ENCODE data around the gene SLC13A3. TPM values are rescaled to one million over a fixed set of nuclear protein-coding genes. Genes with fewer than 3 reads are reported as not detected.
A peak's percentile ranks its signal among the peaks of the same experiment; 100 is the strongest.

SLC13A3 gene
- total RNA-seq, 1 donor from 2014 or later = 4.2 TPM

- DNase-seq (ENCODE audit: low read depth) = no peak
These were observed 72.5 kb downstream of the SLC13A3 start for GRCh38 chr20:46578745-46579144.

GRCh38 chr20:46576774-46577395 is 74.4 kb downstream of the SLC13A3 start:
- DNase-seq (ENCODE audit: low read depth) = no peak

GRCh38 chr20:46575937-46576461 is 75.3 kb downstream of the SLC13A3 start:
- no peak for DNase-seq (ENCODE audit: low read depth)

GRCh38 chr20:46575394-46575793 is 75.9 kb downstream of the SLC13A3 start:
- DNase-seq (ENCODE audit: low read depth) = no peak

GRCh38 chr20:46573788-46574584 is 77.3 kb downstream of the SLC13A3 start:
- no peak for DNase-seq (ENCODE audit: low read depth)

GRCh38 chr20:46573234-46573633 is 78.0 kb downstream of the SLC13A3 start:
- no peak for DNase-seq (ENCODE audit: low read depth)

- no peak for DNase-seq (ENCODE audit: low read depth)
These were observed 78.5 kb downstream of the SLC13A3 start for GRCh38 chr20:46572790-46573189.

- DNase-seq (ENCODE audit: low read depth) = no peak
These were observed 79.1 kb downstream of the SLC13A3 start for GRCh38 chr20:46572153-46572552.

- no peak for DNase-seq (ENCODE audit: low read depth)
These were observed 79.8 kb downstream of the SLC13A3 start for GRCh38 chr20:46571418-46571817.

GRCh38 chr20:46570956-46571355 is 80.3 kb downstream of the SLC13A3 start:
- DNase-seq (ENCODE audit: low read depth) = no peak

GRCh38 chr20:46569961-46570360 is 81.3 kb downstream of the SLC13A3 start:
- no peak for DNase-seq (ENCODE audit: low read depth)

- peak; percentile 39 for DNase-seq (ENCODE audit: low read depth)
These were observed 82.6 kb downstream of the SLC13A3 start for GRCh38 chr20:46568570-46569129.

GRCh38 chr20:46566125-46566524 is 85.1 kb downstream of the SLC13A3 start:
- DNase-seq (ENCODE audit: low read depth) = no peak

- DNase-seq (ENCODE audit: low read depth) = no peak
These were observed 86.9 kb downstream of the SLC13A3 start for GRCh38 chr20:46564241-46564957.

GRCh38 chr20:46563860-46564221 is 87.4 kb downstream of the SLC13A3 start:
- DNase-seq (ENCODE audit: low read depth) = no peak

- no peak for DNase-seq (ENCODE audit: low read depth)
These were observed 87.9 kb downstream of the SLC13A3 start for GRCh38 chr20:46563170-46563859.

GRCh38 chr20:46562373-46563169 is 88.7 kb downstream of the SLC13A3 start:
- peak; percentile 42 for DNase-seq (ENCODE audit: low read depth)

- DNase-seq (ENCODE audit: low read depth) = no peak
These were observed 89.3 kb downstream of the SLC13A3 start for GRCh38 chr20:46562009-46562372.

GRCh38 chr20:46559685-46560440 is 91.4 kb downstream of the SLC13A3 start:
- DNase-seq (ENCODE audit: low read depth) = no peak

- no peak for DNase-seq (ENCODE audit: low read depth)
These were observed 92.3 kb downstream of the SLC13A3 start for GRCh38 chr20:46559001-46559400.

Data from renal cortical epithelial cell (primary cell).